ENCODE data around the gene SLC22A12.

SLC22A12 gene

GRCh38 chr11:64568041-64568571, 22.9 kb upstream of the SLC22A12 start:
- ChIA-PET CTCF (interaction anchor here (1.4 kb wide), 1 partner anchor 80 kb away, joined by 4 read pairs; no protein-coding TSS in a partner anchor), POLR2A (no interaction called here)
- DNase-seq: no peak
- Histone ChIP-seq H3K9me3 (ENCODE audit: control extremely low read depth in 1 of 5, control insufficient read depth in 4 of 5, insufficient read depth in 2 of 5, low read depth in 1 of 5, low read length in 4 of 5) (no peaks in the 10 kb centered on the region), H3K4me3 (ENCODE audit: control insufficient read depth in 1 of 7, extremely low read depth in 1 of 7, insufficient read depth in 4 of 7, low read depth in 2 of 7, low read length in 6 of 7) (no peak overlapping the region), H3K27me3 (replicated peaks in 2 of 5; ENCODE audit: control insufficient read depth in 4 of 5, insufficient read depth in 5 of 5, low read length in 4 of 5) (no peaks in the 10 kb centered on the region), H3K36me3 (ENCODE audit: control insufficient read depth in 4 of 4, insufficient read depth in 4 of 4, low read length in 3 of 4) (no peaks in the 10 kb centered on the region), H3K27ac (ENCODE audit: insufficient read depth in 1 of 2, low read depth in 1 of 2, low read length in 2 of 2, poor library complexity in 1 of 2, severe bottlenecking in 2 of 2) (no peak overlapping the region), H3K4me1 (ENCODE audit: control extremely low read depth in 1 of 4, control insufficient read depth in 4 of 4, insufficient read depth in 4 of 4, low read length in 3 of 4) (peaks cover 0 to 3% (median 0%) of the 10 kb centered on the region in 4 experiments)
- WGBS (ENCODE audit: insufficient coverage): 94% methylated on average over 30 of the region's 34 CpGs

- H3K4me3 ChIP-seq (ENCODE audit: control insufficient read depth in 1 of 7, extremely low read depth in 1 of 7, insufficient read depth in 4 of 7, low read depth in 2 of 7, low read length in 6 of 7): no peak overlapping the region
- WGBS (ENCODE audit: insufficient coverage): 98% methylated on average over 6 of the region's 8 CpGs
- H3K27ac ChIP-seq (ENCODE audit: insufficient read depth in 1 of 2, low read depth in 1 of 2, low read length in 2 of 2, poor library complexity in 1 of 2, severe bottlenecking in 2 of 2): no peak overlapping the region
- DNase-seq: no peak
- CTCF ChIA-PET: interaction anchor here (1.4 kb wide), 1 partner anchor 79 kb away, joined by 4 read pairs; no protein-coding TSS in a partner anchor
- no peaks in the 10 kb centered on the region for H3K27me3 ChIP-seq (replicated peaks in 2 of 5; ENCODE audit: control insufficient read depth in 4 of 5, insufficient read depth in 5 of 5, low read length in 4 of 5)
- peaks cover 0 to 3% (median 0%) of the 10 kb centered on the region in 4 experiments for H3K4me1 ChIP-seq (ENCODE audit: control extremely low read depth in 1 of 4, control insufficient read depth in 4 of 4, insufficient read depth in 4 of 4, low read length in 3 of 4)
- POLR2A ChIA-PET: no interaction called here
- no peaks in the 10 kb centered on the region for H3K36me3 ChIP-seq (ENCODE audit: control insufficient read depth in 4 of 4, insufficient read depth in 4 of 4, low read length in 3 of 4)
- H3K9me3 ChIP-seq (ENCODE audit: control extremely low read depth in 1 of 5, control insufficient read depth in 4 of 5, insufficient read depth in 2 of 5, low read depth in 1 of 5, low read length in 4 of 5): no peaks in the 10 kb centered on the region
Measured at GRCh38 chr11:64568584-64569140, 22.4 kb upstream of the SLC22A12 start.

DNA sequence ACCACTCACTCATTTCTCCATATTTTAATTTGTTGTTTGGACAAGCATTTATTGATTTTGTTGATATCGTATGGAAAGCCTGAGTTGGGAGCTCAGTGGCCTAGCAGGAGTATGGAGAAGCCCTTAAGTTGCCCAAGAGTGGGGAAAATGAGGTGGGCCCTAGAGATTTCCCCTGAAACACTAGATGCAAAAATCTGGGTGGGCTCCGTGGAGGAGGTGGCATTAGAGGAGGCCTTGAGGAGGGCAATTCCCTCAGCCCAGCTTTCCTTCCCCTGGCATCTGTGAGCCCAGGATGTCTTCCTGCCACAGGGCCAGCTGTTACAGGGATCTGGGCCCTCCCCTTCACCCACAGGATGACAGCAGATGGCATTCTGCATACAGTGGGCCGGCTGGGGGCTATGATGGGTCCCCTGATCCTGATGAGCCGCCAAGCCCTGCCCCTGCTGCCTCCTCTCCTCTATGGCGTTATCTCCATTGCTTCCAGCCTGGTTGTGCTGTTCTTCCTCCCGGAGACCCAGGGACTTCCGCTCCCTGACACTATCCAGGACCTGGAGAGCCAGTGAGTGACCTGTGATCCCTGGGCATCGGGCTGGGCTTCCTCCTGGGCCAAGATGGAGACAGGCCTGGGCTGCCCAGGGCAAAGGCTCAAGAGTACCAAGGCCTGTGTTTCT, 21.6 kb upstream of the SLC22A12 start:
- H3K27me3 ChIP-seq (replicated peaks in 2 of 5; ENCODE audit: control insufficient read depth in 4 of 5, insufficient read depth in 5 of 5, low read length in 4 of 5): no peaks in the 10 kb centered on the region
- peaks cover 0 to 3% (median 0%) of the 10 kb centered on the region in 4 experiments for H3K4me1 ChIP-seq (ENCODE audit: control extremely low read depth in 1 of 4, control insufficient read depth in 4 of 4, insufficient read depth in 4 of 4, low read length in 3 of 4)
- no peak overlapping the region for H3K27ac ChIP-seq (ENCODE audit: insufficient read depth in 1 of 2, low read depth in 1 of 2, low read length in 2 of 2, poor library complexity in 1 of 2, severe bottlenecking in 2 of 2)
- no peaks in the 10 kb centered on the region for H3K36me3 ChIP-seq (ENCODE audit: control insufficient read depth in 4 of 4, insufficient read depth in 4 of 4, low read length in 3 of 4)
- CTCF ChIA-PET: interaction anchor here (1.4 kb wide), 1 partner anchor 78 kb away, joined by 4 read pairs; no protein-coding TSS in a partner anchor
- POLR2A ChIA-PET: no interaction called here
- H3K9me3 ChIP-seq (ENCODE audit: control extremely low read depth in 1 of 5, control insufficient read depth in 4 of 5, insufficient read depth in 2 of 5, low read depth in 1 of 5, low read length in 4 of 5): no peaks in the 10 kb centered on the region
- WGBS (ENCODE audit: insufficient coverage): 98% methylated on average over 6 of the region's 8 CpGs
- DNase-seq: no peak
- H3K4me3 ChIP-seq (ENCODE audit: control insufficient read depth in 1 of 7, extremely low read depth in 1 of 7, insufficient read depth in 4 of 7, low read depth in 2 of 7, low read length in 6 of 7): no peak overlapping the region

GRCh38 chr11:64570341-64570740, 20.7 kb upstream of the SLC22A12 start:
- no peak overlapping the region for H3K27ac ChIP-seq (ENCODE audit: insufficient read depth in 1 of 2, low read depth in 1 of 2, low read length in 2 of 2, poor library complexity in 1 of 2, severe bottlenecking in 2 of 2)
- no peaks in the 10 kb centered on the region for H3K9me3 ChIP-seq (ENCODE audit: control extremely low read depth in 1 of 5, control insufficient read depth in 4 of 5, insufficient read depth in 2 of 5, low read depth in 1 of 5, low read length in 4 of 5)
- POLR2A ChIA-PET: no interaction called here
- CTCF ChIA-PET: interaction anchor here (0.6 kb wide), 1 partner anchor 133 kb away, joined by 3 read pairs; no protein-coding TSS in a partner anchor
- H3K27me3 ChIP-seq (replicated peaks in 2 of 5; ENCODE audit: control insufficient read depth in 4 of 5, insufficient read depth in 5 of 5, low read length in 4 of 5): no peaks in the 10 kb centered on the region
- no peaks in the 10 kb centered on the region for H3K36me3 ChIP-seq (ENCODE audit: control insufficient read depth in 4 of 4, insufficient read depth in 4 of 4, low read length in 3 of 4)
- no peak overlapping the region for H3K4me3 ChIP-seq (ENCODE audit: control insufficient read depth in 1 of 7, extremely low read depth in 1 of 7, insufficient read depth in 4 of 7, low read depth in 2 of 7, low read length in 6 of 7)
- H3K4me1 ChIP-seq (ENCODE audit: control extremely low read depth in 1 of 4, control insufficient read depth in 4 of 4, insufficient read depth in 4 of 4, low read length in 3 of 4): no peaks in the 10 kb centered on the region
- DNase-seq: no peak
- WGBS (ENCODE audit: insufficient coverage): no CpG with 5 or more reads among the region's 3 CpGs

DNA sequence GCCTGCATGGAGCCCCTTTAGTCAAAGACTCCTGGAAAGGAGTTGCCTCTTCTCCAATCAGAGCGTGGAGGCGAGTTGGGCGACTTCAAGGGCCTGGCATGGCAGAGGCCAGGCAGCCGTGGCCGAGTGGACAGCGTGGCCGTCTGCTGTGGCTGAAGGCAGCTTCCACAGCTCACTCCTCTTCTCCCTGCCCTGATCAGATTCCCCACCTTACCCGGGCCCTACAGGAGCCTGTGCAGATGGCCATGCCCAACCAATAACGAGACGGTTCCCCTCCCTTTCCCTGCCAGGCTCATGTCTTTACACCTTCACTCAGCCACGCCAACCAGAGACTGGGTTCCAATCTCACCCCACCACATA, 20.0 kb upstream of the SLC22A12 start:
- no peaks in the 10 kb centered on the region for H3K36me3 ChIP-seq (ENCODE audit: control insufficient read depth in 4 of 4, insufficient read depth in 4 of 4, low read length in 3 of 4)
- H3K4me3 ChIP-seq (ENCODE audit: control insufficient read depth in 1 of 7, extremely low read depth in 1 of 7, insufficient read depth in 4 of 7, low read depth in 2 of 7, low read length in 6 of 7): no peak overlapping the region
- WGBS (ENCODE audit: insufficient coverage): 100% methylated on average over 11 of the region's 11 CpGs
- no peak overlapping the region for H3K27ac ChIP-seq (ENCODE audit: insufficient read depth in 1 of 2, low read depth in 1 of 2, low read length in 2 of 2, poor library complexity in 1 of 2, severe bottlenecking in 2 of 2)
- H3K27me3 ChIP-seq (replicated peaks in 2 of 5; ENCODE audit: control insufficient read depth in 4 of 5, insufficient read depth in 5 of 5, low read length in 4 of 5): no peaks in the 10 kb centered on the region
- H3K4me1 ChIP-seq (ENCODE audit: control extremely low read depth in 1 of 4, control insufficient read depth in 4 of 4, insufficient read depth in 4 of 4, low read length in 3 of 4): no peaks in the 10 kb centered on the region
- ChIA-PET POLR2A (no interaction called here), CTCF (no interaction called here)
- H3K9me3 ChIP-seq (ENCODE audit: control extremely low read depth in 1 of 5, control insufficient read depth in 4 of 5, insufficient read depth in 2 of 5, low read depth in 1 of 5, low read length in 4 of 5): no peaks in the 10 kb centered on the region
- no peak for DNase-seq

GRCh38 chr11:64571410-64572091, 19.5 kb upstream of the SLC22A12 start:
- CTCF ChIA-PET: interaction anchor here (2.1 kb wide), 1 partner anchor 78 kb away, joined by 6 read pairs; no protein-coding TSS in a partner anchor
- no peak overlapping the region for H3K27ac ChIP-seq (ENCODE audit: insufficient read depth in 1 of 2, low read depth in 1 of 2, low read length in 2 of 2, poor library complexity in 1 of 2, severe bottlenecking in 2 of 2)

GRCh38 chr11:64572143-64572542, 18.9 kb upstream of the SLC22A12 start:
- Histone ChIP-seq H3K9me3 (ENCODE audit: control extremely low read depth in 1 of 5, control insufficient read depth in 4 of 5, insufficient read depth in 2 of 5, low read depth in 1 of 5, low read length in 4 of 5) (no peaks in the 10 kb centered on the region), H3K4me3 (ENCODE audit: control insufficient read depth in 1 of 7, extremely low read depth in 1 of 7, insufficient read depth in 4 of 7, low read depth in 2 of 7, low read length in 6 of 7) (no peak overlapping the region), H3K4me1 (ENCODE audit: control extremely low read depth in 1 of 4, control insufficient read depth in 4 of 4, insufficient read depth in 4 of 4, low read length in 3 of 4) (no peaks in the 10 kb centered on the region), H3K36me3 (ENCODE audit: control insufficient read depth in 4 of 4, insufficient read depth in 4 of 4, low read length in 3 of 4) (no peaks in the 10 kb centered on the region), H3K27ac (ENCODE audit: insufficient read depth in 1 of 2, low read depth in 1 of 2, low read length in 2 of 2, poor library complexity in 1 of 2, severe bottlenecking in 2 of 2) (no peak overlapping the region), H3K27me3 (replicated peaks in 2 of 5; ENCODE audit: control insufficient read depth in 4 of 5, insufficient read depth in 5 of 5, low read length in 4 of 5) (no peaks in the 10 kb centered on the region)
- DNase-seq: no peak
- CTCF ChIA-PET: interaction anchor here (1.1 to 2.1 kb wide), 2 partner anchors 77 to 80 kb away, joined by 3 to 6 read pairs; no protein-coding TSS in a partner anchor
- WGBS (ENCODE audit: insufficient coverage): 94% methylated on average over 7 of the region's 8 CpGs
- POLR2A ChIA-PET: no interaction called here

More at GRCh38 chr11:64571410-64572091, 19.5 kb upstream of the SLC22A12 start:
- Histone ChIP-seq H3K27me3 (replicated peaks in 2 of 5; ENCODE audit: control insufficient read depth in 4 of 5, insufficient read depth in 5 of 5, low read length in 4 of 5) (no peaks in the 10 kb centered on the region), H3K4me3 (ENCODE audit: control insufficient read depth in 1 of 7, extremely low read depth in 1 of 7, insufficient read depth in 4 of 7, low read depth in 2 of 7, low read length in 6 of 7) (no peak overlapping the region), H3K4me1 (ENCODE audit: control extremely low read depth in 1 of 4, control insufficient read depth in 4 of 4, insufficient read depth in 4 of 4, low read length in 3 of 4) (no peaks in the 10 kb centered on the region), H3K36me3 (ENCODE audit: control insufficient read depth in 4 of 4, insufficient read depth in 4 of 4, low read length in 3 of 4) (no peaks in the 10 kb centered on the region), H3K9me3 (ENCODE audit: control extremely low read depth in 1 of 5, control insufficient read depth in 4 of 5, insufficient read depth in 2 of 5, low read depth in 1 of 5, low read length in 4 of 5) (no peaks in the 10 kb centered on the region)
- POLR2A ChIA-PET: no interaction called here
- no peak for DNase-seq
- 90% methylated on average over 15 of the region's 22 CpGs for WGBS (ENCODE audit: insufficient coverage)

Measured in common myeloid progenitor, CD34-positive (primary cell).